HCT116 (cell line): ENCODE measurements around the gene TMEM74B. TPM values are rescaled to one million over a fixed set of nuclear protein-coding genes. Genes with fewer than 3 reads are reported as not detected.

Source experiments
- ATAC-seq: fragments of 200-7000 bp; cut with Tn5 transposase; 2 replicates; pipeline ENCODE4 v1.9.1; 2020; ENCODE audit warnings: mild to moderate bottlenecking, moderate library complexity
- BruUV-seq: library from RNA; stranded (reverse); fragments of 400-500 nt; replicated peaks from 2 replicates; lab custom pipeline; 2021; lab: Mats Ljungman, UMichigan
- CTCF ChIA-PET: fragments of 300-600 bp; sonication (Branson Sonifier 250); formaldehyde crosslinking; loops from one replicate; lab custom pipeline; 2021; ENCODE audit warnings: antibody characterized with exemption; lab: Charles Lee
- POLR2A ChIA-PET: fragments of 300-600, 350-600 bp; sonication (Branson Sonifier 250); formaldehyde crosslinking; loops from one replicate; lab custom pipeline; 2021; ENCODE audit warnings: antibody characterized with exemption; lab: Charles Lee
- RAD21 ChIA-PET, 2 experiments: fragments of 300-600 bp; sonication (Branson Sonifier 250); formaldehyde crosslinking; loops; one replicate each; lab custom pipeline; 2023; ENCODE audit warnings: low total read pairs in 2 of 2; ENCODE audit not compliant: uncharacterized antibody in 2 of 2, unreplicated experiment in 2 of 2, low non-redundant PET in 1 of 2; lab: Charles Lee
- DNase-seq: peaks from one replicate; pipeline ENCODE4 v3.0.0-alpha.2; 2010; ENCODE audit warnings: low read depth, low spot score
- H2AFZ ChIP-seq: fragments of 200-600 bp; shearing (Covaris generic), sonication (generic); 2 replicates; pipeline ENCODE4 v1.6.1; 2017; ENCODE audit warnings: low read depth, mixed run types, mixed read lengths, antibody characterized with exemption, low read length; ENCODE audit not compliant: poor library complexity, severe bottlenecking
- H3K27ac ChIP-seq: 2 replicates; pipeline ENCODE4 v1.5.1; 2012; ENCODE audit warnings: low read depth, low read length
- H3K27me3 ChIP-seq: fragments of 200-600 bp; sonication (generic); 2 replicates; pipeline ENCODE4 v1.6.1; 2016; ENCODE audit warnings: mixed run types, low read length, mixed read lengths; ENCODE audit not compliant: insufficient read depth
- H3K36me3 ChIP-seq, 2 experiments: fragments of 200-500 bp in 1 of 2; fragments of 200-600 bp in 1 of 2; sonication (Bioruptor generic) in 1 of 2; sonication (generic) in 1 of 2; 2 replicates each; pipeline versions ENCODE4 v1.5.1 to v1.6.1; 2014 to 2016; ENCODE audit warnings: low read length in 2 of 2, inconsistent platforms in 1 of 2, mixed read lengths in 1 of 2, mixed run types in 1 of 2; ENCODE audit not compliant: insufficient read depth in 2 of 2, control insufficient read depth in 1 of 2
- H3K4me1 ChIP-seq, 2 experiments: fragments of 200-600 bp in 1 of 2; sonication (generic) in 1 of 2; 2 replicates each; pipeline versions ENCODE4 v1.5.1 to v1.6.1; 2012 to 2017; ENCODE audit warnings: low read length in 2 of 2, inconsistent platforms in 1 of 2, mild to moderate bottlenecking in 1 of 2, mixed read lengths in 1 of 2, mixed run types in 1 of 2, moderate library complexity in 1 of 2; ENCODE audit not compliant: insufficient read depth in 2 of 2, control insufficient read depth in 1 of 2
- H3K4me2 ChIP-seq: fragments of 200-600 bp; sonication (generic); 2 replicates; pipeline ENCODE4 v1.6.1; 2017; ENCODE audit warnings: mixed run types, low read length, mixed read lengths
- H3K4me3 ChIP-seq, 2 experiments: fragments of 200-600 bp in 1 of 2; sonication (generic) in 1 of 2; replicated peaks in 1 of 2; 2 replicates each; pipeline ENCODE4 v1.5.1; 2011 to 2016; ENCODE audit warnings: low read length in 2 of 2, control low read depth in 1 of 2, low read depth in 1 of 2, mild to moderate bottlenecking in 1 of 2, mixed read lengths in 1 of 2, mixed run types in 1 of 2
- H3K79me2 ChIP-seq: fragments of 200-600 bp; sonication (generic); 2 replicates; pipeline ENCODE4 v1.6.1; 2017; ENCODE audit warnings: mild to moderate bottlenecking, mixed run types, low read length, moderate library complexity, mixed read lengths; ENCODE audit not compliant: insufficient read depth
- H3K9ac ChIP-seq: fragments of 200-600 bp; sonication (generic); 2 replicates; pipeline ENCODE4 v1.6.1; 2016; ENCODE audit warnings: low read length, mixed read lengths
- H3K9me2 ChIP-seq: fragments of 200-600 bp; sonication (generic), shearing (Covaris generic); 2 replicates; pipeline ENCODE4 v1.6.1; 2017; ENCODE audit warnings: mixed run types, mild to moderate bottlenecking, moderate library complexity; ENCODE audit not compliant: insufficient read depth
- H3K9me3 ChIP-seq, 2 experiments: fragments of 200-500 bp in 1 of 2; fragments of 200-600 bp in 1 of 2; sonication (Bioruptor generic) in 1 of 2; sonication (generic) in 1 of 2; 2 replicates each; pipeline ENCODE4 v1.6.1; 2014 to 2017; ENCODE audit warnings: low read length in 2 of 2, mixed read lengths in 2 of 2, inconsistent platforms in 1 of 2, low read depth in 1 of 2, mild to moderate bottlenecking in 1 of 2, mixed run types in 1 of 2, moderate library complexity in 1 of 2; ENCODE audit not compliant: control insufficient read depth in 1 of 2, insufficient read depth in 1 of 2
- H4K20me1 ChIP-seq: fragments of 200-600 bp; sonication (generic), shearing (Covaris generic); 2 replicates; pipeline ENCODE4 v1.6.1; 2017; ENCODE audit warnings: mixed run types, mild to moderate bottlenecking, moderate library complexity; ENCODE audit not compliant: insufficient read depth
- CBX3 ChIP-seq: IDR thresholded peaks from 2 replicates; pipeline ENCODE4 v1.6.1; 2012; ENCODE audit warnings: low read depth
- ELF1 ChIP-seq: IDR thresholded peaks from 2 replicates; pipeline ENCODE4 v1.6.1; 2012; ENCODE audit warnings: low read depth, borderline replicate concordance
- REST ChIP-seq: IDR thresholded peaks from 2 replicates; pipeline ENCODE4 v1.6.1; 2012; ENCODE audit warnings: low read depth
- intact Hi-C: fragments of 100-400 bp; cut with micrococcal nuclease; formaldehyde crosslinking; loops from 2 replicates; pipeline ENCODE4 v1.10.0; 2022
- total RNA-seq: library from RNA; stranded (reverse); gene quantifications from one replicate; pipeline ENCODE4 v1.2.1, GENCODE V29; 2021; ENCODE audit not compliant: unreplicated experiment
- TF ChIP-seq, protein P1 (sequence below), 3 experiments: fragments of 200-600 bp in 1 of 3; sonication (generic) in 1 of 3; IDR thresholded peaks in 2 of 3; conservative IDR thresholded peaks in 1 of 3; 2 replicates each; pipeline ENCODE4 v1.5.1; 2012 to 2017; ENCODE audit warnings: low read depth in 2 of 3, low read length in 2 of 3, antibody characterized with exemption in 1 of 3, borderline replicate concordance in 1 of 3, control low read depth in 1 of 3, mild to moderate bottlenecking in 1 of 3, mixed read lengths in 1 of 3, mixed run types in 1 of 3, moderate library complexity in 1 of 3; ENCODE audit not compliant: insufficient read depth in 1 of 3

TMEM74B gene
- total RNA-seq, 1 experiment from 2014 or later = 25.7 TPM

DNA sequence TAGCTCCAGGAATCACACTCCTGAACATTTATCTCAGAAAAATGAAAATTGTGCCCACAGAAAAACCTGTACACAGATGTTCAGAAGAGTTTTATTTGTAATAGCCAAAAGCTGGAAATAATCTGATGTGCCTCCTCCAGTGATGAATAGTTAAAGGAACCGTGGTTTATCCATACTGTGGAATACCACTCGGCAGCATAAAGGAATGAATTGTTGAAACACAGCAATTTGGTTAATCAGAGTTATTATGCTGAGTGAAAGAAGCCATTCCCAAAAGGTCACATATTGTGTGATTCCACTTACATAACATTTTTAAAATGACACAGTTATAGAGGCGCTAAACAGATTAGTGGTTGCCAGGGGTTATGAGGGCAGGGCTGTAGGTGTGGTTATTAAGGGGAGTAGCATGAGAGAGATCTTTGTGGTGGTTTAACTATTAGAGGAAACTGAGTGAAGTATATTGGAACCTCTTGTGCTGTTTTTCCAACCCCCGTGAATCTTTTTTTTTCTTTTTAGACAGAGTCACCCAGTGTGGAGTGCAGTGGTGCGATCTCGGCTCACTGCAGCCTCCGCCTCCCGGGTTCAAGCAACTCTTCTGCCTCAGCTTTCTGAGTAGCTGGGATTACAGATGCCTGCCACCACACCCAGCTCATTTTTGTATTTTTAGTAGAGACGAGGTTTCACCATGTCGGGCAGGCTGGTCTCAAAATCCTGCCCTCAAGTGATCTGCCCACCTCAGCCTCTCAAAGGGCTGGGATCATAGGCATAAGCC is 40.2 kb downstream of the TMEM74B start:
- ATAC-seq = no peak
- ChIA-PET POLR2A (no interaction called here), CTCF (no interaction called here)

More for the DNA sequence above, 40.2 kb downstream of the TMEM74B start:
- Histone ChIP-seq H3K79me2 (peaks cover 54% of the 10 kb centered on the region), H3K4me1 (no peaks in the 10 kb centered on the region), H3K4me3 (no peak overlapping the region), H3K36me3 (peaks cover 5 to 20% of the 10 kb centered on the region in 2 experiments; a peak in 3 of 4 replicates), H2AFZ (no peak overlapping the region), H3K9me3 (no peaks in the 10 kb centered on the region), H3K9me2 (no peaks in the 10 kb centered on the region), H3K27ac (no peak overlapping the region), H3K27me3 (no peaks in the 10 kb centered on the region), H3K4me2 (no peak overlapping the region), H4K20me1 (no peaks in the 10 kb centered on the region), H3K9ac (no peak overlapping the region)
- no peak for DNase-seq
- RAD21 ChIA-PET = no interaction called here
- intact Hi-C loops = no loop called here
- BruUV-seq = no TSS peak
- TF ChIP-seq REST (no peak), CBX3 (no peak), ELF1 (no peak)
- TF ChIP-seq, protein P1, sequence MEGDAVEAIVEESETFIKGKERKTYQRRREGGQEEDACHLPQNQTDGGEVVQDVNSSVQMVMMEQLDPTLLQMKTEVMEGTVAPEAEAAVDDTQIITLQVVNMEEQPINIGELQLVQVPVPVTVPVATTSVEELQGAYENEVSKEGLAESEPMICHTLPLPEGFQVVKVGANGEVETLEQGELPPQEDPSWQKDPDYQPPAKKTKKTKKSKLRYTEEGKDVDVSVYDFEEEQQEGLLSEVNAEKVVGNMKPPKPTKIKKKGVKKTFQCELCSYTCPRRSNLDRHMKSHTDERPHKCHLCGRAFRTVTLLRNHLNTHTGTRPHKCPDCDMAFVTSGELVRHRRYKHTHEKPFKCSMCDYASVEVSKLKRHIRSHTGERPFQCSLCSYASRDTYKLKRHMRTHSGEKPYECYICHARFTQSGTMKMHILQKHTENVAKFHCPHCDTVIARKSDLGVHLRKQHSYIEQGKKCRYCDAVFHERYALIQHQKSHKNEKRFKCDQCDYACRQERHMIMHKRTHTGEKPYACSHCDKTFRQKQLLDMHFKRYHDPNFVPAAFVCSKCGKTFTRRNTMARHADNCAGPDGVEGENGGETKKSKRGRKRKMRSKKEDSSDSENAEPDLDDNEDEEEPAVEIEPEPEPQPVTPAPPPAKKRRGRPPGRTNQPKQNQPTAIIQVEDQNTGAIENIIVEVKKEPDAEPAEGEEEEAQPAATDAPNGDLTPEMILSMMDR (IDR thresholded peaks at IDR 0.05 in 2 of 3, conservative IDR thresholded peaks at IDR 0.05 in 1 of 3; ENCODE audit: borderline replicate concordance in 1 of 3, insufficient read depth in 1 of 3, low read depth in 2 of 3, low read length in 2 of 3) = no peak
